Testis (tissue), 3 donors: ENCODE results near the gene EIF4G3. TPM values are rescaled to one million over a fixed set of nuclear protein-coding genes. Genes with fewer than 3 reads are reported as not detected.

ENCODE experiments used
- DNase-seq: peaks from one replicate; pipeline ENCODE4 v3.0.0-alpha.2; 2019
- H3K27ac ChIP-seq, 2 donors: fragments of 200-600 bp; sonication (generic); one replicate each; pipeline ENCODE4 v1.5.1; 2019
- H3K27me3 ChIP-seq: fragments of 200-600 bp; sonication (generic); one replicate; pipeline ENCODE4 v1.5.1; 2019
- H3K36me3 ChIP-seq: fragments of 200-600 bp; sonication (generic); one replicate; pipeline ENCODE4 v1.5.1; 2017; ENCODE audit warnings: low read depth; ENCODE audit errors: missing control alignments
- H3K4me1 ChIP-seq: fragments of 200-600 bp; sonication (generic); one replicate; pipeline ENCODE4 v1.5.1; 2019
- H3K4me3 ChIP-seq, 2 donors: fragments of 200-600 bp; sonication (generic); one replicate each; pipeline ENCODE4 v1.5.1; 2017 to 2019
- H3K9me3 ChIP-seq: fragments of 200-600 bp; sonication (generic); one replicate; pipeline ENCODE4 v1.5.1; 2017
- POLR2A ChIP-seq: fragments of 450-650 bp; IDR thresholded peaks from one replicate; pipeline ENCODE4 v1.6.1; 2017; ENCODE audit warnings: antibody characterized with exemption, mild to moderate bottlenecking, moderate library complexity
- WGBS, 2 donors: methylation state at CpG; one replicate each; pipeline ENCODE4 v1.1.5; 2018; 5-methylcytosine and 5-hydroxymethylcytosine counted together
- intact Hi-C: fragments of 100-400 bp; cut with DNase I; formaldehyde crosslinking; loops from one replicate; pipeline ENCODE4 v1.15.1; 2023; ENCODE audit warnings: low total_unique reads
- polyA plus RNA-seq: library from polyadenylated mRNA; stranded (reverse); fragments of 350-450 nt; fragmentation: Illumina TruSeq; extraction: RNeasy Lipid Tissue Mini Kit (QIAGEN cat#74804); gene quantifications from one replicate; pipeline ENCODE4 v1.2.3, GENCODE V29; 2014; ENCODE audit warnings: low read depth, low replicate concordance; ENCODE audit not compliant: insufficient read depth
- total RNA-seq, 2 donors: library from RNA; depleted of rRNA; stranded (reverse); fragments of >200 nt; gene quantifications; one replicate each; pipeline ENCODE4 v1.2.3, GENCODE V29; 2016
- TF ChIP-seq, protein P1 (sequence below), 3 experiments: fragments of 450-650 bp in 2 of 3; fragments of 200-600 bp in 1 of 3; sonication (generic) in 1 of 3; IDR thresholded peaks; one replicate each; pipeline ENCODE4 v1.5.1; 2016 to 2019; ENCODE audit warnings: antibody characterized with exemption in 3 of 3, mild to moderate bottlenecking in 2 of 3, moderate library complexity in 1 of 3

The EIF4G3 gene
- total and polyA plus RNA-seq, 3 donors from 2014 or later = 146 to 198 (median 165) TPM

DNA sequence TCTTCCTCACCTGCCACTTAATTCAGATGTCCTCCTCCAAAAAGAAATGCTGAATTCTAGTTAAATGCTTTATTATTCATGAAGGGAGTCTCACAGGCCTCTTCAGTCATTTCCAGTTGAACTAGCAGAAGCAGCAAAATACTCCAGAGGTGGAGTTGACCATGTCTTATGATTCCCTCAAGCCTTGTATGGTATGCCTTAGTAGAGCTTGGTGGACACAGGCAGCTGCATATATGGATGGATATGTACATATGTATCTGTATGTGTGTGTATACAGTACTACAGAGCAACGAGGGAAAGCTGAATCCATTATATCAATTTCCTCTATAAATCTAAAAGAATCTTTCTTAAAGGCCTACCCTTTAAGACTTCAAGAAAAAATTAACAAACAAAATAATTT, 306.0 kb downstream of the EIF4G3 start:
- no peak for DNase-seq
- no peaks in the 10 kb centered on the region for H3K9me3 ChIP-seq
- TF ChIP-seq POLR2A = no peak
- TF ChIP-seq, protein P1, sequence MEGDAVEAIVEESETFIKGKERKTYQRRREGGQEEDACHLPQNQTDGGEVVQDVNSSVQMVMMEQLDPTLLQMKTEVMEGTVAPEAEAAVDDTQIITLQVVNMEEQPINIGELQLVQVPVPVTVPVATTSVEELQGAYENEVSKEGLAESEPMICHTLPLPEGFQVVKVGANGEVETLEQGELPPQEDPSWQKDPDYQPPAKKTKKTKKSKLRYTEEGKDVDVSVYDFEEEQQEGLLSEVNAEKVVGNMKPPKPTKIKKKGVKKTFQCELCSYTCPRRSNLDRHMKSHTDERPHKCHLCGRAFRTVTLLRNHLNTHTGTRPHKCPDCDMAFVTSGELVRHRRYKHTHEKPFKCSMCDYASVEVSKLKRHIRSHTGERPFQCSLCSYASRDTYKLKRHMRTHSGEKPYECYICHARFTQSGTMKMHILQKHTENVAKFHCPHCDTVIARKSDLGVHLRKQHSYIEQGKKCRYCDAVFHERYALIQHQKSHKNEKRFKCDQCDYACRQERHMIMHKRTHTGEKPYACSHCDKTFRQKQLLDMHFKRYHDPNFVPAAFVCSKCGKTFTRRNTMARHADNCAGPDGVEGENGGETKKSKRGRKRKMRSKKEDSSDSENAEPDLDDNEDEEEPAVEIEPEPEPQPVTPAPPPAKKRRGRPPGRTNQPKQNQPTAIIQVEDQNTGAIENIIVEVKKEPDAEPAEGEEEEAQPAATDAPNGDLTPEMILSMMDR (IDR thresholded peaks at IDR 0.05) = no peak
- intact Hi-C loops = no loop called here
- 86 to 88% methylated on average over 1 of the region's 1 CpG for WGBS, 2 donors
- H3K36me3 ChIP-seq = no peaks in the 10 kb centered on the region
- H3K4me1 ChIP-seq = no peaks in the 10 kb centered on the region
- no peaks in the 10 kb centered on the region for H3K27me3 ChIP-seq
- no peak overlapping the region for H3K4me3 ChIP-seq
- no peak overlapping the region for H3K27ac ChIP-seq

DNA sequence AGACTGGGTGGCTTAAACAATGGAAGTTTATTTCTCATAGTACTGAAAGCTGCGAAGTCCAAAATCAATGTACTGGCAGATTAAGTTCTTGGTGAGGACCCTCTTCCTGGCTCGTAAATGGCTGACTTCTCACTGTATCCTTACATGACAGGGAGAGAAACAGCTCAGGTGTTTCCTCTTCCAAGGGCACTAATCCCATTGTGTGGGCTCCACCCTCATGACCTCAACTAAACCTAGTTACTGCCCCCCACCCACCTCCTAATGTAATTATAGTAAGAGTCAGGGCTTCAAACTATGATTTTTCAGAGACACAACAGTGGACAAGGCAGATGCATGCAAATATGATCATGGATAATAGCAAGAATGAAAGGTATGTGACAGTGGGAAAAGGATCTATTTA, 308.4 kb downstream of the EIF4G3 start:
- H3K27me3 ChIP-seq = no peaks in the 10 kb centered on the region
- no peak for DNase-seq
- no peak overlapping the region for H3K27ac ChIP-seq
- H3K4me3 ChIP-seq = no peak overlapping the region
- 93 to 98% methylated on average over 2 of the region's 2 CpGs for WGBS, 2 donors
- no peaks in the 10 kb centered on the region for H3K9me3 ChIP-seq
- intact Hi-C loops = no loop called here
- TF ChIP-seq, protein P1 (IDR thresholded peaks at IDR 0.05) = no peak
- no peak for TF ChIP-seq POLR2A
- H3K4me1 ChIP-seq = no peaks in the 10 kb centered on the region
- H3K36me3 ChIP-seq = no peaks in the 10 kb centered on the region

DNA sequence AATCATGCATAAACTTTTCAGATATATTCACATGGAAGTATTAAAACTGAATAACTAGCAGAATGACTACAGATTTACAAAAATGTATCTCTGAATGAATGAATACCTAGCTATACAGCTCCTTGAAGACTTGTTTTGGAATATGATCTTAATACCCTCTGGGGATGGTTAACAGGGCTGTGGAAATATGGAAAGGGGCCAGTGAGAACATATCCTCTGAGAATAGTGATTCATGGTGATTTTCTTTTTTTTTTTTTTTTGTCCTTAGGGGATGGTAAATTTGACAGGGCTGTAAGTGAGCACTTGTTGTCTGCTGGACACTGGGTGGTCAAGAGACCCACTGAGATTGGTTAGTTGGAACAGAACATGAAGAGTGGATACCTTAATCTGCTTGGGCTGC, 308.9 kb downstream of the EIF4G3 start:
- intact Hi-C loops = no loop called here
- no peaks in the 10 kb centered on the region for H3K27me3 ChIP-seq
- H3K9me3 ChIP-seq = no peaks in the 10 kb centered on the region
- no peaks in the 10 kb centered on the region for H3K36me3 ChIP-seq
- no peaks in the 10 kb centered on the region for H3K4me1 ChIP-seq
- H3K27ac ChIP-seq = no peak overlapping the region
- no peak overlapping the region for H3K4me3 ChIP-seq
- DNase-seq = no peak
- no peak for TF ChIP-seq POLR2A
- TF ChIP-seq, protein P1 (IDR thresholded peaks at IDR 0.05) = no peak

DNA sequence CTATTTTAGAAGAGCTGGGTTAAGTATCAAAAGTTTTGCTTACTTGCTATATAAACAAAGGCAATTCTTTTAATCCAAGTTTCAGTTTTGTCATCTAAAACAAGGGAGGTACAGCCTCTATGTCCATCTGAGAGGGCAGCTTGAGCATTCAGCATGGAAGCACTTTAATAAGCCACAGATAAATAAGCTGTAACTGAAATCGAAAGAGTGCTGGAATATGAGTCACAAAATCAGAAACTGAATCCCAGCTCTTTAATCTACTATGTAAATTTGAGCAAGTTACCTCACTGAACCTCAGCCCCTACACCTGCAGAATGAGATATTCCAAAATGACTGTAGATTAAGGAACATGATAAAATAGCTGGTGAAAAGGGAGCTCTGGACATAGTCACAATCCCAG, 309.6 kb downstream of the EIF4G3 start:
- no peak for DNase-seq
- Histone ChIP-seq H3K27ac (no peak overlapping the region), H3K9me3 (no peaks in the 10 kb centered on the region), H3K27me3 (no peaks in the 10 kb centered on the region), H3K4me1 (no peaks in the 10 kb centered on the region), H3K36me3 (no peaks in the 10 kb centered on the region), H3K4me3 (no peak overlapping the region)
- intact Hi-C loops = no loop called here
- no peak for TF ChIP-seq POLR2A
- TF ChIP-seq, protein P1 (IDR thresholded peaks at IDR 0.05) = no peak
- WGBS, 2 donors = 96 to 100% methylated on average over 1 of the region's 1 CpG

DNA sequence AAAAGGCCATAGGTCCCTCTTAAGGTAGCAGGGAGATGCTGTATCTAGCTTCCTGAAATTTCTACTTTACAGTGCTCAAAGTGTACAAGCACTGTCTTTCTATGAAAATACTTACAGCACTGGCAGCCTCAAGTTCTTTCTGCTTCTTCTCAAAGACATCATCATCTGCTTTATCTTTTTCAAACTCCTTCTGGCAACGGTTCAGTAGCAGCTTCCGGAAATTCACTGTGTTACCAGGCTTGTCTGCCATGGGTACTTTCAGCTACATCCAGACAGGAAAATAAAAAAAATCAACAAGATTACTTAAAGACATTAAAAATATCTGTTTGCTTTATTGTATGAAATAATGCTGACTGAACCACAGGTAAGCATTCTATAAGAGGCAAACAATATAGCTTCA, 311.7 kb downstream of the EIF4G3 start:
- Histone ChIP-seq H3K27ac (no peak overlapping the region), H3K4me3 (no peak overlapping the region), H3K9me3 (no peaks in the 10 kb centered on the region), H3K27me3 (no peaks in the 10 kb centered on the region), H3K36me3 (no peaks in the 10 kb centered on the region), H3K4me1 (no peaks in the 10 kb centered on the region)
- DNase-seq = no peak
- no peak for TF ChIP-seq POLR2A
- TF ChIP-seq, protein P1 (IDR thresholded peaks at IDR 0.05) = no peak
- 62 to 83% methylated on average over 2 of the region's 2 CpGs for WGBS, 2 donors
- intact Hi-C loops = no loop called here
